Smooth muscle cell of the brain vasculature (primary cell): ENCODE results near the gene MYCBP2.
"Not testable (repeated sequence)": the region's sequence is repeated elsewhere in the genome, so short reads cannot be mapped to it uniquely, and the experiment has no call there.

ENCODE experiments used
- DNase-seq: peaks from one replicate; pipeline ENCODE4 v3.0.0-alpha.2; 2012; ENCODE audit warnings: low read depth, low spot score

MYCBP2 gene

GRCh38 chr13:77335543-77335942 is 8.6 kb upstream of the MYCBP2 start:
- no peak for DNase-seq

- DNase-seq, result no peak
Measured at GRCh38 chr13:77333594-77333993, 6.7 kb upstream of the MYCBP2 start.

GRCh38 chr13:77331421-77331820 is 4.5 kb upstream of the MYCBP2 start:
- no peak for DNase-seq

- no peak for DNase-seq
Measured at GRCh38 chr13:77329911-77330584, 3.2 kb upstream of the MYCBP2 start.

- peak; percentile 88 for DNase-seq
Measured at GRCh38 chr13:77329133-77329910, 2.4 kb upstream of the MYCBP2 start.

- DNase-seq, result no peak
Measured at GRCh38 chr13:77328819-77329132, 1.9 kb upstream of the MYCBP2 start.

GRCh38 chr13:77325371-77325980 is 1.4 kb downstream of the MYCBP2 start:
- DNase-seq, result no peak

- DNase-seq, result no peak
Measured at GRCh38 chr13:77323858-77324257, 3.0 kb downstream of the MYCBP2 start.

GRCh38 chr13:77319536-77319935 is 7.4 kb downstream of the MYCBP2 start:
- no peak for DNase-seq

GRCh38 chr13:77318741-77319140 is 8.2 kb downstream of the MYCBP2 start:
- no peak for DNase-seq

GRCh38 chr13:77316430-77316829 is 10.5 kb downstream of the MYCBP2 start:
- DNase-seq, result no peak

GRCh38 chr13:77315509-77315908 is 11.4 kb downstream of the MYCBP2 start:
- not testable (repeated sequence) for DNase-seq

GRCh38 chr13:77313923-77314322 is 13.0 kb downstream of the MYCBP2 start:
- DNase-seq, result no peak

- no peak for DNase-seq
Measured at GRCh38 chr13:77312311-77312710, 14.6 kb downstream of the MYCBP2 start.

- DNase-seq, result no peak
Measured at GRCh38 chr13:77310579-77311279, 16.2 kb downstream of the MYCBP2 start.

- DNase-seq, result no peak
Measured at GRCh38 chr13:77310161-77310560, 16.7 kb downstream of the MYCBP2 start.

- DNase-seq, result no peak
Measured at GRCh38 chr13:77309254-77309653, 17.6 kb downstream of the MYCBP2 start.

- DNase-seq, result no peak
Measured at GRCh38 chr13:77306458-77306857, 20.4 kb downstream of the MYCBP2 start.

GRCh38 chr13:77305266-77305665 is 21.6 kb downstream of the MYCBP2 start:
- DNase-seq, result no peak

- DNase-seq, result peak; percentile 26
Measured at GRCh38 chr13:77300176-77301037, 26.5 kb downstream of the MYCBP2 start.

- DNase-seq, result no peak
Measured at GRCh38 chr13:77299587-77299986, 27.3 kb downstream of the MYCBP2 start.
